ENCODE measurements around the gene PDZRN4.

DNA sequence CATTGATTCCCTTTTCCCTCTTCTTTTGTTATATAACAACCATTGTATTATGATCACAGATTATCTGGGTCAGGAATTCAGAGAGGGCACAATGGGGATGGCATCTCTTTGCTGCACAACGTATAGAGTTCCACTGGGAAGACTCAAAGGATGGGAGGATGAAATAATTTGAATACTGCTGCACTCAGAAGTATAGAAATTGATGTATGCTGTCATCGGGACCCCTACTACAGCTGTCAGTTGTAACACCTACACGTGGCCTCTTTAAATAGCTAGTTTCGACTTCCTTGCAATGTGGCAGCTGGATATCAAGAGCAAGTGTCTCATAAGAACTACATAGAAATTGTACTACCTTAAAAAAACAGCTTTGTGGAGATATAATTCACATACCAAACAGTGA is 408.1 kb downstream of the PDZRN4 start:
- TF ChIP-seq, protein P1, sequence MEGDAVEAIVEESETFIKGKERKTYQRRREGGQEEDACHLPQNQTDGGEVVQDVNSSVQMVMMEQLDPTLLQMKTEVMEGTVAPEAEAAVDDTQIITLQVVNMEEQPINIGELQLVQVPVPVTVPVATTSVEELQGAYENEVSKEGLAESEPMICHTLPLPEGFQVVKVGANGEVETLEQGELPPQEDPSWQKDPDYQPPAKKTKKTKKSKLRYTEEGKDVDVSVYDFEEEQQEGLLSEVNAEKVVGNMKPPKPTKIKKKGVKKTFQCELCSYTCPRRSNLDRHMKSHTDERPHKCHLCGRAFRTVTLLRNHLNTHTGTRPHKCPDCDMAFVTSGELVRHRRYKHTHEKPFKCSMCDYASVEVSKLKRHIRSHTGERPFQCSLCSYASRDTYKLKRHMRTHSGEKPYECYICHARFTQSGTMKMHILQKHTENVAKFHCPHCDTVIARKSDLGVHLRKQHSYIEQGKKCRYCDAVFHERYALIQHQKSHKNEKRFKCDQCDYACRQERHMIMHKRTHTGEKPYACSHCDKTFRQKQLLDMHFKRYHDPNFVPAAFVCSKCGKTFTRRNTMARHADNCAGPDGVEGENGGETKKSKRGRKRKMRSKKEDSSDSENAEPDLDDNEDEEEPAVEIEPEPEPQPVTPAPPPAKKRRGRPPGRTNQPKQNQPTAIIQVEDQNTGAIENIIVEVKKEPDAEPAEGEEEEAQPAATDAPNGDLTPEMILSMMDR (conservative IDR thresholded peaks at IDR 0.05; ENCODE audit: low read length): no peak
- TF ChIP-seq EZH2phosphoT487 (IDR thresholded peaks at IDR 0.05; ENCODE audit: borderline replicate concordance): no peak
